CD4-positive, alpha-beta T cell treated with Interleukin-1 beta for 1 hour (primary cell): Measurements from ENCODE around the gene MYCBP2.
"Not testable (repeated sequence)": the region's sequence is repeated elsewhere in the genome, so short reads cannot be mapped to it uniquely, and the experiment has no call there.

Source experiments
- DNase-seq, 2 donors: peaks; one replicate each; pipeline ENCODE4 v3.0.0-alpha.2; 2020 to 2022

Gene MYCBP2

DNA sequence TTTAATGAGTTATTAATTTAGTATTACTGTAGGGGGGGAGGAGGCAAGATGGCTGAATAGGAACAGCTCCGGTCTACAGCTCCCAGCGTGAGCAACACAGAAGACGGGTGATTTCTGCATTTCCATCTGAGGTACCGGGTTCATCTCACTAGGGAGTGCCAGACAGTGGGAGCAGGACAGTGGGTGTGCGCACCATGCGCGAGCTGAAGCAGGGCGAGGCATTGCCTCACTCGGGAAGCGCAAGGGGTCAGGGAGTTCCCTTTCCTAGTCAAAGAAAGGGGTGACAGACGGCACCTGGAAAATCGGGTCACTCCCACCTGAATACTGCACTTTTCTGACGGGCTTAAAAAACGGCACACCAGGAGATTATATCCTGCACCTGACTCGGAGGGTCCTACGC, 127.9 kb downstream of the MYCBP2 start:
- DNase-seq: not testable (repeated sequence)

DNA sequence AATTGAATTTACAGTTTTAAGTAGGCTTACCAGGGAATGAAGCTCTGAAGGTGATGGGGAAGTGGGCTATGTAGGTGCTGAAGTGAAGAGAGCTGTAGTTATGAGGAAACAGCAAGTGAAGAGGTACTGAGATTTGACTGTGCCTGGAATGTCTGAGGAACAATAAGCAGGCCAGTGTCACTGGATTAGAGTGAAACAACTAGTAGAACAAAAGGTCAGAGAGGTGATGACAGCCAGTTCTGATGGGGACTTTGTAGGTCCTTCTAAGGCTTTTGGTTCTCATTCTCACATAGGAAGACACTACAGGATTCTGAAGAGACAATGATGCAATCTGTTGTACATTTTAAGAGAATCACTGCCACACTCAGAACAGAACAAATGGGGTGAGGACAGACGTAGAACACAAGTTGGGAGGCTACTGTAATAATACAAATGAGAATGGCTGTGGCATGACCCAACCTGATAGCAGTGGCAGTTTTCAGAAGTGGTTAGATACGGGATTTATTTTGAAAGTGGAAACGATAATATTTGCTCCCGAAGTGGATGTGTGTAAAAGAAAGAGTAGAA, 130.8 kb downstream of the MYCBP2 start:
- DNase-seq: no peak

DNA sequence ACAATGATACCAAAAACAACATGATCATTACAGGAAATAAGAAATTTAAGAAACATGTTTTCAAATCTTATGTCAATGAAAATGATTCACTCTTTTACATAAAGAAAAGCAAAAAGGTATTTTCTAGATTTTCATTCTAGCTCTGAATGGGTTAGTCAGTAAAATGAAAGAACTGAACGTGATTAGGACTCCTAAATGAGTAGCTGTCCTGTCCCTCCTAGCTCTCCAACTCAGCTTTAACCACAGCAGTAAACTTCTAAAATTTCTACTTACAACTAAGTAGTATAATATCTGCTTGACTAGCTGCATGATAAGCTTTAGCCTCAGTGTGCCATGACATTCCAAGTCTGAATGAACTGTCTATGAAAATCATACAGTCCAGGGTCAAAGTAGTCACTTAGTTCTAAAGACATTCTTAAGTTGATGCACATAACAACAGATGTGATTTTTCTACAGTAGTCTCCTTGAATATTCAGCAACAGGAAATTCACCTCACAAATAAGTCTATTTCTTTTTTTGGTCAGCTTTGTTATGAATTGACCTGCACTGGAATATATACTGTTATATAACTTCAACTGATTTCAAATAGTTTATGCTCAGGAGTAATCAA, 136.4 kb downstream of the MYCBP2 start:
- no peak for DNase-seq

DNA sequence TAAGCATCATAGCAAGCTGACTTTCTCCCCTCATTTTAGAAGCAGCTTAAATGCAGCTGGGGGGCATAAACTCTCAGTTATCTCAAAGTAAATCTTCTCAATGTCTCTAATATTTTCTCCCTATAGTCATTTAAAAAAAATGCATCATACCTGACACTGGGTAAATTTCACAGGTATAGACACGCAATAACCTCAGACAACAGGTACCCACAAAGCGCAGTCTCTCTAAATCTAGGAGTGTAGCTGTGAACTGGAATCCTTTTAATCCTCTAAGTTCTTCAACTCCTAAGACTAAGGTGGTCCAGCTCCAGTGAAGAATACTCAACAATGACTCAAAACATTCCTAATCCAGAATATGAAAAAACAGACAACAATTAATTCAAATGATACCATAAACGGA, 141.2 kb downstream of the MYCBP2 start:
- no peak for DNase-seq

DNA sequence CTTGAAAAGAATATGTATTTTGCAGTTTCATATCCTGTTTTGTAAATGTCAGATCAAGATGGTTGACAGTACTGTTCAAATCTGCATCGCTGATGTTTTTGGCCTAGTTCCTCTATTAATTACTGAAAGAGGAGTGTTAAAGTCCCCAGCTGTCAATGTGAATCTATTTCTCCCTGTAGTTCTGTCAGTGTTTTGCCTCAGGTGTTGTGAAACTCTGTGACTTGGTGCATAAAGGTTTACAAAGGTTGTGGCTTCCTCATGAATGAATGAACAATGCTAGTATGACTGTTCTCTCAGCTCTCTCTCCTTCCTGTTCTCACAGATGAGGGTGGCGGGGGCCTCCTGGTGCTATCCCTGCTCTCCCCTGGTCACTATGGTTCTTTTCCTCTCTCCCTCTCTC, 142.4 kb downstream of the MYCBP2 start:
- DNase-seq: peak; percentile 1 to 2

DNA sequence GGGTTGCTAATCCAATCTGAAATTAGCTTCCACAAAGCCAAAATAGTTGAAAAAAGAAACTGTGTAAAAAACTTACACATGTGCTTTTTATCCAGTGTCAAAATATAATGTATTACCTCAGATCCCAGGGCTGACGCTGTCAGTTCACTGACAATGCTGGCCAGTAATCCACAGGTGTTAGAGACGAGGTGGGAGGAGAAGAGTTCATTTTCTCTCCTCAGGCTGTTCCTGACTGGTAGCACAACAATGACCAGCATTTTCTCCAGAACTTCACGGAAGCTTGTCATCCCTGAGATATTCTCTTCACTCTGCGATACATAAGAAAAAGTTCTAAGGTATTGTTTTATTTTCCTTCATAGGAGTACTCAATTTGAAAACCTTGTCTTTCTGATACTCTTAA, 146.9 kb downstream of the MYCBP2 start:
- DNase-seq: no peak

DNA sequence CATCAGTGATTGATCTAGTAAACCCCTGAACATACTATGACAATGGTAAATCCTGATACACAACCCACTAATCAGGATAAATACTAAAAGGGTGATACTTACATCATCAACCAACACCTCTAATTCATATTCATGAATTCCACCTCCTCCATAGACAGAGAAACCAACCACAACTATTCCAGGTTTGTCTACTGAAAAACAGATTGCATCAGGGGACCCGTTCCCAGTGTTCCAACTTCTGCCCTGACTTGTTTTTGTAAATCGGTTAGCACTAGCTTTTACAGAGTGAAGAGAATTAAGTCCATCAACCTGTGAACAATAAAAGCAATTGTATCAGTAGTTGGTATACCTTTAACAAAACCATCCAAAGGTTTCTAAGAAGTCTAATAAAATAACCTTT, 149.2 kb downstream of the MYCBP2 start:
- no peak for DNase-seq

DNA sequence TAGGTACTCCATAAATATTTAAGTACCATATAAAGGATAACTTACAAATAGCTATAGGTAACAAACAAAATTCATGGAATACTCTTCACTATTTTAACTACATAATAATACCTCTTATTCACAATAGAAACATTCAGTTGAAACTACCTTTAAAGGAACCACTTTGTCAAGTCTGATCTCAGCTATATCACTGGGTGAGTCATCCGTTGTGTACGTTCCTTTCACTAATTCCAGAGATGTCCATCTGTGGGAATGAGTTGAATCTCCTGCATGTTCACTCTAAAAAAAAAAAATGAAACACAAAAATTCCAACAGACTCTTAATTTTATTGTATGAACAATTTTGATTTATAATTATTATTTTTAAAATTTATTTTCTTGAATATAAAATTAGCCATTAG, 150.5 kb downstream of the MYCBP2 start:
- DNase-seq: no peak

DNA sequence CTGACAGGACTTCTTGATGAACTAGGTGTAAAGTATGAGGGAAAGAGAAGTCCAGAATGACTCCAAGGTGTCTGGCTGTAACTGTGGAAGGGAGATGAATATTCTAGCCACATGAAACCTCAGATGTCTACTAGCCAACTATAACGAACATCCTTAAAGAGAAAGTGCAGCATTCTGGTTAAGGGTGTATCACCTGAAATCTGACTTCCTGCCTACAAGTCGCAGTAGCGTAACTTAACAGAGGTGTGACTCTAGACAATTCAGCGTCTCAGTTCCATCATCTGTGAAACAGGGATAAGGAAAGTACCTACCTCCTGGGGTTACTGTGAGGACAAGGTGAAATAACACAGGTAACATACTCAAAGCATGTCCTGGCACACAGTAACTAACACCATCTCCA, 154.2 kb downstream of the MYCBP2 start:
- peak in 1 of 2 donors; percentile 4 for DNase-seq

DNA sequence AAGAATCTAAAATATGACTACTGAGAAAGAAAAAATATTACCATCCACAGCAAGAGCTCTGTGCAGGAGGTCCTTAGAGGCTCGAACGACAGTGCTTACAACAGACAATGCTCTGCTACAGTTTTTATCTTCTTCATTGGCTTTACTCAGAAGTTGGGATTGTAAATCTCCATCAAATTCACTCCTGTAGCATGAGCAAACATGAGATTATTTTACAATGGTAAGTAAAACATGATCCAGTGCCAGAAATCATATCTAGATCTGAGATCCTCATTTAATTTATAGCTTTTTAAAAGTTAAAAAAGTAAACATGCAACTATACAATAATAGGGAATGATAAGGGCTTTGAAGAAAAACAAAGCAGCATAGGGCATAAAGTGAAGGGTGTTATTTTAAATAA, 155.4 kb downstream of the MYCBP2 start:
- DNase-seq: no peak

DNA sequence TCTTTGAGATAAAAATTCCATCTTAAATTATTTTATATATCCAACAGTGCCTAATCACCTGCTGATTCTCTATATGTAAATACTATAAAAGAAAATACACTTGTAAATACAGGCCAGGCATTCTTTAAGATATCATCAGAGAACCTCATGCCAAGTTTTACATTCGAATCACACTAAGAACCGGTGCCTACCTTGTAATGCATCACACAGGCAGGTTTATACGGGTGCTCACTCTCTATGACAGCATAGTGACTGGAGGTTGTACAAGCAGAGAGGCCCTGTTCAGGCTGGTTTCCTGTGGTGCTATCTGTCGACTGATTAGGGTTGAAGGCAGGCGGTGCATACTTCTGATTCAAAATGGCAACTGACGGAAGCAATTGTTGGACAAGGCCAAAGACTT, 158.7 kb downstream of the MYCBP2 start:
- DNase-seq: no peak

DNA sequence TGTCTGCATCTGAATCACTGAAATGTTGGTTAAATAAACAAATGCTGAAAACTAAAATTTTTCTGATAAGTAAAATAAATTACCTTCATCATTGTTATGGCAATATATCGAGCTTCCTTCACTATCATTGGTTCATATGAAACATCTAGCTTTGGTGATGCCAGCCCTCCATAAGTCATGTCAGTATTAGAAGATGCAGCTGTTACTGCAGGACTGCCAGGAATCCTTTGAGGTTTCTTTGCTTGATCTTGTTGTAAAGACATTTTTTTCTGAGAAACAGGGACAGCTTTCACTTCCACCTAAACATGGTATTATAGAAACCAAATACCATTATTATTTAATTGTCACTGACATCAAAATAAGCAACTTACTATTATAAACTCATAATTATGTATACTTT, 176.2 kb downstream of the MYCBP2 start:
- DNase-seq: no peak

DNA sequence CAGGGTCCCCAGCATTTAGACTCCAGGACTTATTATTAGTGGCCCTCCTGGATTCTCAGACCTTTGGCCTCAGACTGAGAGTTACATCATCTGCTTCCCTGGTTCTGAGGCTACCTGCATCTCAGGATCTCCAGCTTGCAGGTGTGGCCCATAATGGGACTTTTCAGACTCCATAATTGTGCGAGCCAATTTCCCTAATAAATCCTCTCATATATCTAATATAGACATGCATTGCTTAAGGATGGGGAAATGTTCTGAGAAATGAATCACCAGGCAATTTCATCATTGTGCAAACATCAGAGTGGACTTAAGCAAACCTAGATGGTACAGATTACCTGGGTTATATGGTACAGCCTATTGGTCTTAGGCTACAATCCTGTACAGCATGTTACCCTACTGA, 183.5 kb downstream of the MYCBP2 start:
- DNase-seq: no peak

DNA sequence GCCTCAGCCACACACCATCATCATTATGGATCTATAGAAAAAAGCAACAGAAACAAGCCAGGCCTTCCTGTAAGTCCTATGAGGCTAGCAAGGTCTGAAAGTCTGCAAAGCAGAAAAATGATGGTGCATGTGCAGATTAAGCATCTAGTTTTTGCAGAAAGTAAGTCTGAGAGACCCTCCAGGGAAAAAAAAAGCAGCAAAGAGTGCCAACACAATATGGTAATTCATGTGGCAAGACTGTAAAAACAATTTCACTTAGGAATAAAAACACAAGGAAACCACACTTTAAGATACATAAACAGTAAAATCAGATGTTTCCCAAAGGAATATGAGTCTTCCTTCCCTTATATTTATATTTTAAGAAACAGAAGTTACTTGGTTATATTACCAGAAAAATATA, 187.6 kb downstream of the MYCBP2 start:
- DNase-seq: no peak

DNA sequence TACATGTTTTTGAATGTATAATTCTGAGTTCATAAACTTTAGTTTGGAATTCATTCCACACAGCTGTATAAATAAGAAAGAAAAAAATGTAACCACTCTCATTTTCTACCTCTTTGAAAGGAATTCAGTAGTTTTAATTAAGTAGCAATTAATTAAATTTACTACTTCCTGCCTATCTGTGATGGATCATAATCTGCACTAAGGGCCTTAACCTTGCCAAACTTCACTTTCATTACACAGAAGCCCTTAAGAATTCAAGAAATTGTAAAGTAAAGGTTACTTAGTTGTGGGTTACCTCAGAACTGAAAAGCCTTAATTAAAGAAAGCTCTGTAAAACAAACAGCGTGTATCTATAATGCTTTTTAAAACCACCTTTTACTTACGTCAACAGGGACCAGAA, 188.1 kb downstream of the MYCBP2 start:
- no peak for DNase-seq

DNA sequence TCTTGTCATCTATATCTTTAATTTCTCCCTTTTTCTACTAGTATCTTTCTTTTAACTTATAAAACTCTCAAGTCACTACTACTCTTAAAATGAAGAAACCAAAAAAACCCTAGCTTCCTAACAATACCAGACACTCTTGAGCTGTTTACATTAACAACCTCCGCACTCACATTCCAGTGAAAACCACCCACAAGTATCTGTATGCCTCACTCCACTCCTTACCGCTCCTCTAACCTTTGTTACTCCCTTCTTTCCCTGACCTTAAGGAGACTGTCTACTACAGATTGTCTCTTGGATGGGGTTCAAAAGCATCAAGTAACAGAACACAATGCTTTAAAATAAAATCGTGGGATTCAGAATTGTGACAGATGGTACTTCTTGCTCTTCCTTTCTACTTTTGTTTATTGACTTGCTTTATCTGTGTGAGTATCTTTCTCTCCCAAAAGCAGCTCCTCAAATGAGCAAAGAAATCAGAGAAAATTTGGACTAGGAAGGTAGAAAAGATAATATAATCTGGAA, 189.9 kb downstream of the MYCBP2 start:
- no peak for DNase-seq

DNA sequence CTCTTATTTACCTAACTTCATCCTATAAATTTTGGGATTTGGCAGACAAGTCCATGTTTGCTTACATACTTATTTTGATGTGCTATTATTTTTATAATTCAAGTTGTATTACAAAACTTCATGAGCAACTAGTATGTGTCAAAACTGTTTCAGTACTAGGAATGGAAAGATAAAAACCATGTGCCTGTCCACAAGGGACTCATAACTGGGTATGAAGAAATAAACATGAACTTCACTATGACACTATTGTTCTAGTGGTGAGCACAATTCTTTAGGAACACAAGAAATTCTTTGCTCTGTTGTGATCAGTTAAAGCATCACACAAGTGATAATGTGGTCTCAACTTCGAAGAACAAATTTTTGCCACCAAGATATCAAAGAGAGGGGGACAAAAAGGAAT, 202.5 kb downstream of the MYCBP2 start:
- DNase-seq: no peak

DNA sequence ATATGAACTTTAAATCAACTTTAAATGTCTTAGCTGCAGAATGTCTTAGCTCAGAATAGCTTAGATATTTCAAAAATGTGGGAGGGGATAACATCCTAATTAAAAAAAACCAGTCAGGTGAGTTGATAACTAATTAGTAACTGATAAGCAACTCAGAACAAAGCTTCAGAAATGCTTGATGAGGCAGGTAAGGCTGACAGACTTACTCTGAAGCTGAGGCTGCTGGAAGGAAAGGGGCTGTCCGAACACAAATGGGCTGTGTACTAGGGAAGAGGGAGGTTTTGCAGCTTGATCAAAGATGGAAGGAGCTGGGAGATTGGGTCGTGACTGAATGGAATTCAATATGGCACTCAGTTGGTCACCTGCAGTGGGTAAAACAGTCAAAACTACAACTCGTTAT, 208.8 kb downstream of the MYCBP2 start:
- DNase-seq: no peak

DNA sequence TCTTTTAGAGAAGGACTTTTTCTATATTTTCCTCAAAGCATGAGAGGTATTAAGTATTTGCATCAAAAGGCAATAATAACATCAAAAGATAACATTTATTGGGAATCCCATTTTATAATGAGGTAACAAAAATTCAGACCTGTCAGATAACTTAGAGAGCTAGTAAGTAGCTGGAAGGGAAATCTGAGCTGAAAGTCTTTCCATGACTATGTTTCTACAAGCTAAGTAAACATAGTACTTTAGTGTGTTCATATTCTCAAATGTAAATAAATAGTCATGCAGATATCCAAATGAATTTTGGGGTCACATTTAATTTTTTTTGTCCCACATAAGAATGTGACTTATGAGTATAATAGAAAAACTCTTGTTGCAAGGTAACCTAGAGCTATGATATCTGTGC, 212.6 kb downstream of the MYCBP2 start:
- DNase-seq: no peak

DNA sequence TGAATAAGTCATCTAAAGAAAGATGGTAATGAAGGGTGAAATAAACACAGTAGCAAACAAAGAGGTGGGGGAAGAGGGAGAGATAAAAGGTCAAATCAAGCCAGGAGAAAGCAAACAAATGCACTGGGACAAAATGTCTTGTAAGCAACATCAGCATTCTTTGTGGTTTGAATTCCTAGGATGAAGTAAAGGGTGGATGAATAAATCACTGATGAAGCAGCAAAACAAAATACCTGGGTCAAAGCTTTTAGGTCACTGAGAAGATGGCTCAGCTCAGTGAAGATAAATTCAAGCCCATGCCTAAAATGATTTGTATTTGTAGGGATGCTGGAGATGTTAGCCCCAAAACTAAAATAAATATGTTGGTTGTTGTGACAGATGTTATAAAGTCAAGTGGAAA, 213.4 kb downstream of the MYCBP2 start:
- DNase-seq: no peak

DNA sequence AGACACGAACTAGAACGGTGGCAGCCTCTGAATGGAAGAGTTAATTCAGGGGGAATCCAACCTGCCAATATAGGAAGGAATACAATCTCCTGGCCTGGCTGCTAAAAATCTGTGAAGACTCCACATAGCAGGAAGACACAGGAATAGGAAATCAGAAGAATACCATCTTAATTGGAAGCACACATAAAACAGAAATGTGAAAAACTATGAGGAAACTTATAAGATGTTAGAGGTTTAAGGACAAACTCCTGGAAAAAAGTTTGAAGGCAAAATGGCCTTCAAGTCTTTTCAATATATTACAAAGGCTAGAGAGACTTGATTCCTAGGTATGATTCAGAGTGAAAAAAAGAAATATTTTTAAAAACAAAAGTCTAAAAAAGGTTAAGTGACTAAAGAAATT, 221.8 kb downstream of the MYCBP2 start:
- DNase-seq: no peak

DNA sequence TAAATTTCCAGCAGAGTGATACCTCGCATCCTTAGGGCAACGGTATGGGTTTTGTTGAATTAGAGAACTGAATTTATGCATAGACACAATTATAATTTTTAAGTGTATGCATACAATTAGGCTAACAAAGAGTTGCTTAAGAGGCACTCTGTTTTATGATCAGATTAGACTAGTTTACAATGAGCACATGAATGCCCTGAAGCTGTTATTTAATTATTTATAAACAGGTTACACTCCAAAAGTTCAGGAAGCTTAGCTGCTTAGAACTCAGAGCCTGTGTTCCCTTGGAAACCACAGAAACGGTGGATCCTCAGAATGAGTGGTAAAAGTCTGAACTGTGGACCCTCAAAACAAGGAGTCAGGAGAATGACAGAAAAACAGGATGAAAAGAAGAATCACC, 227.5 kb downstream of the MYCBP2 start:
- DNase-seq: no peak

DNA sequence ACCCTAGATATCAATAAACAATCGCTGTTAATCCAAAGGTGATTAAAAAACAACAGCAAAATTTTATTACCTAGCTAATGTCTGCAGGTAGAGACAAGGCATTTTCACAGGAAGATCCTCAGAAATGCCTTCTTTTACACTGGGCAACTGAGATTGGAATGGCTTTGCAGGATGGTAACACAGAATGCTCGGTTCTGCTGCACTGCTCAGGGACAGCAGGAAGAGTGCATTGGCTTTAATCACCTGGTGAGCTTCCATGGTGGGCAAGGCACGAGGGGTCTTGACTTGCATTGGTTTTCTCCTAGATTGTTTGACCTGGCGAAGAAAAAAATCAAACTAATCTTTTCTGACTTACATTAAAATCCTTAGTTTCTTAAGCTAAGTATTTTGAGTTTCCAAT, 231.6 kb downstream of the MYCBP2 start:
- no peak for DNase-seq

DNA sequence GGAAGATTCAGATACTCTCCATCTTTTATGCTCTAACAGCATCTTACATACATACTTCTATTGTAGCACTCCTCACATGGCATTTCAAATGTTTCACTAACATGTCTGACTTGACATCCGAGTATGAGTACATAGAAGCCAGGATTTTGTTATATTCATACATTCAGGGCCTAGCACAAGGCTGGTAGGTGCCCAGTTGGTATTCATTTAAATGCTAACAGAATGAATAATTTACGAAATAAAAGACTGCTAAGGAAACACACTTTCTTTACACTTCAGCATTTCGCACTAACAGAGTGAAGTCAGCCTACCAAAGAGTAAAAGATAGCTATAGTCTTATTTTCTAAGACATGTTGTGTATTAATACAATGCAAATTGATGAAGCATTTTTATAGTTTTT, 232.1 kb downstream of the MYCBP2 start:
- DNase-seq: no peak

DNA sequence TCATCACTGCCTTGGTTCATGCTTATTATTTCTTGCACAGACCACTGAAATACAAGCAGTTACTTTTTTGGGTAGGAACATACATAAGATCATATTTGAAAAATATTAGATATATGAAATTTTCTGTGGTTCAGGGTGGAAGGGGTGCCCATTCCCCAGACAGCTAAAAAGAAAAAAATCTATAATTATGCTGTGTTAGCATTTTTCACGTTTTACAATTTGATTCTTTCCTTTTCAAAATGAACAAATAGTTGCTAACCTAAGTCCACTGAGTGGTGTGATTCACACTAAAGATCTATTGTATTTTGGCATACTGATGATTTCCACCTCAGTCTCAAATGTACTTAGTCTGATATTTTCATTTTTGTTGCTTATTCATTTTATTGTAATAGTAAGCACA, 233.2 kb downstream of the MYCBP2 start:
- no peak for DNase-seq
